Loucy (cell line): Measurements from ENCODE around the gene TPGS1.

Experiments used
- H2AFZ ChIP-seq: fragments of 200-600 bp; sonication (generic); 2 replicates; pipeline ENCODE4 v1.6.0; 2016; ENCODE audit warnings: antibody characterized with exemption, mild to moderate bottlenecking, low read length, moderate library complexity
- H3F3A ChIP-seq: fragments of 200-600 bp; 2 replicates; pipeline ENCODE4 v1.6.0; 2016; ENCODE audit warnings: antibody characterized with exemption, low read depth, mild to moderate bottlenecking
- H3K27me3 ChIP-seq: fragments of 200-600 bp; sonication (generic); 2 replicates; pipeline ENCODE4 v1.6.1; 2014; ENCODE audit warnings: low read length, mild to moderate bottlenecking; ENCODE audit not compliant: insufficient read depth, poor library complexity, severe bottlenecking
- H3K36me3 ChIP-seq: fragments of 200-600 bp; sonication (generic); 2 replicates; pipeline ENCODE4 v1.6.1; 2016; ENCODE audit warnings: low read length; ENCODE audit not compliant: insufficient read depth
- H3K4me1 ChIP-seq: fragments of 200-600 bp; sonication (generic); 2 replicates; pipeline ENCODE4 v1.5.1; 2014; ENCODE audit warnings: low read length, mild to moderate bottlenecking; ENCODE audit not compliant: insufficient read depth, poor library complexity, severe bottlenecking
- H3K4me2 ChIP-seq: fragments of 200-600 bp; sonication (generic); 2 replicates; pipeline ENCODE4 v1.6.0; 2014; ENCODE audit warnings: antibody characterized with exemption, low read length, low read depth, mild to moderate bottlenecking; ENCODE audit not compliant: poor library complexity, severe bottlenecking
- H3K4me3 ChIP-seq: fragments of 200-600 bp; sonication (generic); 2 replicates; pipeline ENCODE4 v1.5.1; 2014; ENCODE audit warnings: low read length, mild to moderate bottlenecking, mixed read lengths; ENCODE audit not compliant: poor library complexity, severe bottlenecking
- H3K79me2 ChIP-seq: fragments of 200-600 bp; sonication (generic); 2 replicates; pipeline ENCODE4 v1.6.1; 2014; ENCODE audit warnings: low read length; ENCODE audit not compliant: insufficient read depth
- H3K9ac ChIP-seq: fragments of 200-600 bp; sonication (generic); 2 replicates; pipeline ENCODE4 v1.6.0; 2014; ENCODE audit warnings: mild to moderate bottlenecking, low read depth, low read length, moderate library complexity; ENCODE audit not compliant: poor library complexity, severe bottlenecking
- H3K9me2 ChIP-seq: fragments of 200-600 bp; sonication (generic); replicated peaks from 2 replicates; pipeline ENCODE4 v1.6.1; 2016; ENCODE audit warnings: low read depth, low read length, mixed read lengths
- H3K9me3 ChIP-seq: fragments of 200-600 bp; sonication (generic); 2 replicates; pipeline ENCODE4 v1.6.1; 2014; ENCODE audit warnings: mild to moderate bottlenecking, antibody characterized with exemption, low read length, low read depth; ENCODE audit not compliant: insufficient read depth
- H4K20me1 ChIP-seq: fragments of 200-600 bp; sonication (generic); 2 replicates; pipeline ENCODE4 v1.6.0; 2014; ENCODE audit warnings: antibody characterized with exemption, low read length, mild to moderate bottlenecking; ENCODE audit not compliant: insufficient read depth, poor library complexity, severe bottlenecking
- EZH2phosphoT487 ChIP-seq: fragments of 200-600 bp; IDR thresholded peaks from 2 replicates; pipeline ENCODE4 v1.6.1; 2018; ENCODE audit warnings: antibody characterized with exemption, mild to moderate bottlenecking, moderate library complexity, borderline replicate concordance
- TF ChIP-seq, protein P1 (sequence below): fragments of 200-600 bp; sonication (generic); conservative IDR thresholded peaks from 2 replicates; pipeline ENCODE4 v1.5.1; 2014; ENCODE audit warnings: mild to moderate bottlenecking, antibody characterized with exemption, low read length

TPGS1 gene

GRCh38 chr19:463483-464207, 43.7 kb upstream of the TPGS1 start:
- no peaks in the 10 kb centered on the region for H4K20me1 ChIP-seq
- no peaks in the 10 kb centered on the region for H3K79me2 ChIP-seq
- no peaks in the 10 kb centered on the region for H3K9me2 ChIP-seq
- TF ChIP-seq EZH2phosphoT487: no peak
- TF ChIP-seq, protein P1, sequence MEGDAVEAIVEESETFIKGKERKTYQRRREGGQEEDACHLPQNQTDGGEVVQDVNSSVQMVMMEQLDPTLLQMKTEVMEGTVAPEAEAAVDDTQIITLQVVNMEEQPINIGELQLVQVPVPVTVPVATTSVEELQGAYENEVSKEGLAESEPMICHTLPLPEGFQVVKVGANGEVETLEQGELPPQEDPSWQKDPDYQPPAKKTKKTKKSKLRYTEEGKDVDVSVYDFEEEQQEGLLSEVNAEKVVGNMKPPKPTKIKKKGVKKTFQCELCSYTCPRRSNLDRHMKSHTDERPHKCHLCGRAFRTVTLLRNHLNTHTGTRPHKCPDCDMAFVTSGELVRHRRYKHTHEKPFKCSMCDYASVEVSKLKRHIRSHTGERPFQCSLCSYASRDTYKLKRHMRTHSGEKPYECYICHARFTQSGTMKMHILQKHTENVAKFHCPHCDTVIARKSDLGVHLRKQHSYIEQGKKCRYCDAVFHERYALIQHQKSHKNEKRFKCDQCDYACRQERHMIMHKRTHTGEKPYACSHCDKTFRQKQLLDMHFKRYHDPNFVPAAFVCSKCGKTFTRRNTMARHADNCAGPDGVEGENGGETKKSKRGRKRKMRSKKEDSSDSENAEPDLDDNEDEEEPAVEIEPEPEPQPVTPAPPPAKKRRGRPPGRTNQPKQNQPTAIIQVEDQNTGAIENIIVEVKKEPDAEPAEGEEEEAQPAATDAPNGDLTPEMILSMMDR: no peak
- no peaks in the 10 kb centered on the region for H3F3A ChIP-seq
- no peak overlapping the region for H3K4me3 ChIP-seq
- peaks cover 3% of the 10 kb centered on the region; the same call in 1 of the 2 replicates for H3K9me3 ChIP-seq
- no peak overlapping the region for H3K9ac ChIP-seq
- no peak overlapping the region for H3K4me2 ChIP-seq
- H2AFZ ChIP-seq: no peak overlapping the region
- no peaks in the 10 kb centered on the region for H3K27me3 ChIP-seq
- no peaks in the 10 kb centered on the region for H3K36me3 ChIP-seq
- no peaks in the 10 kb centered on the region for H3K4me1 ChIP-seq

- no peaks in the 10 kb centered on the region for H3K27me3 ChIP-seq
- H3K9me3 ChIP-seq: peaks cover 3% of the 10 kb centered on the region; the same call in 1 of the 2 replicates
- H2AFZ ChIP-seq: no peak overlapping the region
- no peak overlapping the region for H3K4me2 ChIP-seq
- no peak overlapping the region for H3K4me3 ChIP-seq
- no peaks in the 10 kb centered on the region for H3K79me2 ChIP-seq
- no peaks in the 10 kb centered on the region for H4K20me1 ChIP-seq
- H3K9me2 ChIP-seq: no peaks in the 10 kb centered on the region
- no peaks in the 10 kb centered on the region for H3K4me1 ChIP-seq
- no peaks in the 10 kb centered on the region for H3F3A ChIP-seq
- H3K9ac ChIP-seq: no peak overlapping the region
- TF ChIP-seq EZH2phosphoT487: no peak
- TF ChIP-seq, protein P1: no peak
- no peaks in the 10 kb centered on the region for H3K36me3 ChIP-seq
Observed at GRCh38 chr19:464208-464545, 43.1 kb upstream of the TPGS1 start.

GRCh38 chr19:465056-465816, 42.1 kb upstream of the TPGS1 start:
- Histone ChIP-seq H3K9ac (no peak overlapping the region), H3K27me3 (no peaks in the 10 kb centered on the region), H3K36me3 (no peaks in the 10 kb centered on the region), H3K4me3 (no peak overlapping the region), H3F3A (no peaks in the 10 kb centered on the region), H3K79me2 (no peaks in the 10 kb centered on the region), H4K20me1 (no peaks in the 10 kb centered on the region), H3K9me2 (no peaks in the 10 kb centered on the region), H3K9me3 (peaks cover 3% of the 10 kb centered on the region; the same call in 1 of the 2 replicates), H3K4me2 (no peak overlapping the region), H3K4me1 (no peaks in the 10 kb centered on the region), H2AFZ (no peak overlapping the region)
- TF ChIP-seq, protein P1: no peak
- no peak for TF ChIP-seq EZH2phosphoT487
